ENCODE results near the gene IGSF10.
"Not testable (repeated sequence)": the region's sequence is repeated elsewhere in the genome, so short reads cannot be mapped to it uniquely, and the experiment has no call there.

Gene IGSF10

DNA sequence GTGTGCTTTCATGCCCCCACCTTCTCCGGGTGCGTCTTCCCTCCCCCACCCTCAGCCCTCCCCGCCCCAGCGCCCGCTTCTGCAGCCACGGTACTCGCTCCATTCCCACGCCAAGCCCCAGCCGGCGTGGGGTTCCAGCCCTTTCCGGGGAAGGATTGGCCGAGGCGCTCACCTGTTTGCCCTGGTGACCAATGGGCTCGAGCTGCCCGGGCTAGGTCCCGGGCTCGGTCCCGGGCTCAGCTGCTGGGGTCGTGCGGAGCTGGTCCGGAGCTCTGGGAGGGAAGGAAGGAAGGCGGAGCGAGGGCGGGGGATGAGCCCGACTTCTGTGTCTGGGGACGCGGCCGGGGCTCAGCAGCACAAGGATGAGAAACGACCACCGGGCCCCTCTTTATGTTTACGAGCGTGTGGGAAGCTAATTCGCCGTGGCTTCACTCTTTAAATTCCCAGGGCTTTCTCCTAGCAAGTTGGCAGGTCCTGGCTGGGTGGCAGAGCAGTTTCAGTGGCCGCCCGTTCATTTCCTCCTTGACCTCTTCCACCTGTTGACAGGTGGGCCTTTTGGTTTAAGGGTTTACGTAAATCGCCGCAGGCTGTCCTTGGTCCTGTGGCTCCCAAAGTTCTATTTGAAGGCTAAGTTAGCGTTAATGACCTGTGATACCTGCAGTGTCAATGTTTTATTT, at the start of gene IGSF10:
TSS of gene IGSF10 (minus strand) at position 288 of the 677 bp plus-strand sequence. CDS start 2,352 bp downstream, outside the sequence.
- DNase-seq (ENCODE audit: low read depth in 2 of 3, low spot score in 1 of 3), result no peak

DNA sequence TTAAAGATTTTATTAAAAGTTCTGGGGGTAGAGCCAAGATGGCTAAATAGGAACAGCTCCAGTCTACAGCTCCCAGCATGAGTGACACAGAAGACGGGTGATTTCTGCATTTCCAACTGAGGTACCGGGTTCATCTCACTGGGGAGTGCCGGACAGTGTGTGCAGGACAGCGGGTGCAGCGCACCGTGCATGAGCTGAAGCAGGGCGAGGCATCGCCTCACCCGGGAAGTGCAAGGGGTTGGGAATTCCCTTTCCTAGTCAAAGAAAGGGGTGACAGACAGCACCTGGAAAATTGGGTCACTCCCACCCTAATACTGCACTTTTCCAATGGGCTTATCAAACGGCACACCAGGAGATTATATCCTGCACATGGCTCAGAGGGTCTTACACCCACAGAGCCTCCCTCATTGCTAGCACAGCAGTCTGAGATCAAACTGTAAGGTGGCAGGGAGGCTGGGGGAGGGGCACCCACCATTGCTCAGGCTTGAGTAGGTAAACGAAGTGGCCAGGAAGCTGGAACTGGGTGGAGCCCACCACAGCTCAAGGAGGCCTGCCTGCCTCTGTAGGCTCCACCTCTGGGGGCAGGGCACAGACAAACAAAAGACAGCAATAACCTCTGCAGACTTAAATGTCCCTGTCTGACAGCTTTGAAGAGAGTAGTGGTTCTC, 48.7 kb upstream of the IGSF10 start:
- DNase-seq (ENCODE audit: low read depth in 2 of 3, low spot score in 1 of 3), result not testable (repeated sequence)

DNA sequence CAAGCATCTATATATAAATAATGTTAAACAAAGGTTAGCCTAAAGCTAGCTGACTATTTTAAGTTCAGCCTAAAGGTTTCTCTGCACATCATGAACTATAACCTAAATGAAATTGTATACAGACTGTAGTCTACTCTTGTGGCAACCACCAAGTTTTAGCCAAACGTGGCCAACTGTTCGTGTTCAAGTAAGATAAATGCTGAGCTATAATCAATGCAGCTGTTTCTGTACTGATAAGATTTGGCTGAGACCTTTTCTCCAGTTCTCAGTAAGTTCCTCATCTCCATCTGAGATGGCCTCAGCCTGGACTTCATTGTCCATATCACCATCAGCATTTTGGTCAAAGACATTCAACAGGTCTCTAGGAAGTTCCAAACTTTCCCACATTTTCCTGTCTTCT, 43.7 kb upstream of the IGSF10 start:
- DNase-seq (ENCODE audit: low read depth in 2 of 3, low spot score in 1 of 3), result no peak

DNA sequence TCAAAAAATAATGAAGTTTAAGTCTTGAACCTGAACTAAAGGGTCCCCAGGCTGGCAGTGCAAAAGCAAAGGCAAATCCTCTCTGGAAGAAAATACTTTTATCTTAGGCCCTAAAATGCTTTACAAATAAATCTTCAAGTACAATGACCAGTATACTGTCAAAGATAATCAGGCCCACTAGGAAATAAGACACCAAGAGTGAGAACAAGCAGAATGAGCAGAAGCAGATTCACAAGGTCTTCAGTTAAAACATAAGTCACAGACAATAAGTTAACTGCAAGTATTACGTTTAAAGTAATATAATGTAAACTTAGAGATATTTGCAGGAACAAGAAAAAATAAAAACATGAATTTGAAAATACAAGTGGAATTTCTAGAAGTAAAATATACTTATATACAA, 42.2 kb upstream of the IGSF10 start:
- no peak for DNase-seq (ENCODE audit: low read depth in 2 of 3, low spot score in 1 of 3)

GRCh38 chr3:151501923-151502632, 41.2 kb upstream of the IGSF10 start:
- no peak for DNase-seq (ENCODE audit: low read depth in 2 of 3, low spot score in 1 of 3)

GRCh38 chr3:151501171-151501922, 40.5 kb upstream of the IGSF10 start:
- DNase-seq (ENCODE audit: low read depth in 2 of 3, low spot score in 1 of 3), result no peak

- no peak for DNase-seq (ENCODE audit: low read depth in 2 of 3, low spot score in 1 of 3)
Measured at GRCh38 chr3:151499168-151499567, 38.3 kb upstream of the IGSF10 start.

DNA sequence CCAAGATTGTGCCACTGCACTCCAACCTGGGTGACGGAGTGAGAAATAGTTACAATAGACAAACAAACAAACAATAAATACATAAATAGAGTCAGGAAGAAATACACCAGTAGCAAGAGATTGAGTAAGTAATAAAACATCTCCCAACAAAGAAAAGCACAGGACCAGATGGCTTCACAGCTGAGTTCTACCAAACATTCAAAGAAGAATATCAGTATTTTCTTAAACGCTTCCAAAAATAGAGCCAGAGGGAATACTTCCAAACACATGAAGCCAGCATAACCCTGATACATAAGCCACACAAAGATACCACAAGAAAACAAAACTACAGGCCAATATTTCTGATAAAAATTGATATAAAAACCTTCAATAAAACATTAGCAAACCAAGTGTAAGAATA, 30.7 kb upstream of the IGSF10 start:
- no peak for DNase-seq (ENCODE audit: low read depth in 2 of 3, low spot score in 1 of 3)

- DNase-seq (ENCODE audit: low read depth in 2 of 3, low spot score in 1 of 3), result not testable (repeated sequence)
Measured at GRCh38 chr3:151487833-151488232, 27.0 kb upstream of the IGSF10 start.

GRCh38 chr3:151483961-151484520, 23.2 kb upstream of the IGSF10 start:
- DNase-seq (ENCODE audit: low read depth in 2 of 3, low spot score in 1 of 3), result no peak

DNA sequence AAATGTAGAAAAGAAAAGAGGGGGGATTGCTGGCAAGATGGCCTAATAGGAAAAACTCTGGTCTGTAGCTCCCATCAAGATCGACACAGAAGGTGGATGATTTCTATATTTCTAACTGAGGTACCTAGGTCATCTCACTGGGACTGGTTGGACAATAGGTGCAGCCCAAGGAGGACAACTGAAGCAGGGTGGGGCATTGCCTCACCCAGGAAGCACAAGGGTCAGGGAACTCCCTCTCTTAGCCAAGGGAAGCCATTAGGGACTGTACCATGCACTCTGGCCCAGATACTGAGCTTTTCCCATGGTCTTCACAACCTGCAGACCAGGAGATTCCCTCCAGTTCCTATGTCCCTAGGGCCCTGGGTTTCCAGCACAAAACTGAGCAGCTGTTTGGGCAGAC, 22.6 kb upstream of the IGSF10 start:
- DNase-seq (ENCODE audit: low read depth in 2 of 3, low spot score in 1 of 3), result no peak

DNA sequence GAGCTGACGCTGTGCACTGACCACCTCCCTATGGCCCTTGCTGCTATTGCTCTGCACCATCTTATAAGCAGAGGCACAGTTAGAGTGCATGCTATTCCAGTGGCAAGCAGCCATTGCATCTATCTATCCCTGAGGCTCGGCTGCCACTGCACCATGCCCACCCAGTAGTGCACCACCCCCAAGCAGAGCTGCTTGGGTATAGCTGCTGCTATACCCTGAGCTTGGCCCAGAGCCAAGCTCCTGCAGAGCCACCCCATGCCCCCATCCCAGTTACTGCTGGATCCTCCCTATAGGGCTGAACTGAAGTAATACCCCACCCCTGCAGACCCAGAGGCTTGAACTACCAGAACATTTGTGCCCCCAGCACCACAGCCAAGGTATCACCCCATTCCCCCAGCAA, 19.6 kb upstream of the IGSF10 start:
- DNase-seq (ENCODE audit: low read depth in 2 of 3, low spot score in 1 of 3), result no peak

DNA sequence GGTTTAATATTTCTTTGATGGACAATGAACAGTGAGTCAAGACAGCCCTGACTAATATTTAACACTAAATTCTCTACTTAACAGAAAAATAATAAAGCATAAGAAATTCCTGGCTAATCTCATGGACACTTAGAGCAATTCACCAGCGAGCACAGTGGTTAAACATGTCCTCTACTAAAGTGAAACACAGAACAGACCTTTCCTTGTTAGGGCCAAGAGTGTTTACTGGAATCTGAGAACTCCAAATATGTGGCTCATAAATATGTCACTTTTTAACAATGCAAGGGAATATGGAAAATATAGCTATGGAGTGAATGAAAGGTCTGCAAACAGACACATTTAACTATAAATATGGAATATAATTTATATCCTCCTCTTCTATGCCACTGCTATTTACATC, 18.6 kb upstream of the IGSF10 start:
- DNase-seq (ENCODE audit: low read depth in 2 of 3, low spot score in 1 of 3), result no peak

DNA sequence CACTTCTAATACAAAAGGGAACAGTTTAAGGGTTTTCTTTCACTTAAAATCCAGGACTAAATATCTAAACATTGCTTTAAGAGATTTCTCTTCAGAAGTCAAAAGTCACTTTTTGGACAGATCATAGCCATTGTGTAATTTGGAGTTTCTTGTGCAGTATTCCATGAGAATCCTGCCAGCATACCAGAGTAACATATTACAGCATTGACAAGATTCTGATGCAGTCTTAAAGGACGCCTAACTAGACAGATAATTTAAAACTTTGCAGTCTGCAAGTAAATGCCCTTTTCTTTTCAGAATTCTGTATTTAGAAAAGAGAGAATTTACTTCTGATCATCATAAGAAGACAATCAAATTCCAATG, 17.5 kb upstream of the IGSF10 start:
- no peak for DNase-seq (ENCODE audit: low read depth in 2 of 3, low spot score in 1 of 3)

DNA sequence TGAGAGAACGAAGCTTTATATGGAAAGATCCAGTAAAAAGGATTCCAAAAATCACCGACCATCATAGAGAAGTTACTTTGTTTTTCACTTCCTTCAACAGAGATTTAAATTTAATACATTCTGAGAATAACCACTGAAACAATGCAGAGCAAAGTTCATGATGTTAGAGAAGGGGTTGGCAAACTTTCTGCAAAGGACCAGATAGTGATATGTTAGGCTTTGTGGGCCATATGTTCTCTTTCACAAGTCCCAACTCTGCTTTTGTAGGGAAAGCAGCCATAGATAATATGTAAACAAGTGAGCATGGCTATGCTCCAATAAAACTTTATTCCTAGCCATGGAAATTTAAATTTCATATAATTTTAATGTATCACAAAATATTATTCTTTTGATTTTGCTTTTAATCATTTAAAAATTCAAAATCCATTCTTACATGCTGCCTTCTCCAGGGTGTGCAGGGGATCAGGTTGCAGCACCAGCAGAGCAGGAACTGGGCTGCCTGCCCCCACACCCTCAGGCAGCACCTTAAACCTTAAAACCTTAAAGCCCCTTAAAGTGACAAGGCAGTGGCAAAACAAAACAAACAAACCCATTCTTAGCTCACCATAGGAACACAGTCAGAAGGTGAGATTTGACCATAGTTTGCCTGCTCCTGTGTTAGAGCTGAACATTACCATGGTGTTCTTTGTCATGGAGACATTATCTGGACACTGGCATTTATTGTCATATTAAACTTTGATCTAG, 16.9 kb upstream of the IGSF10 start:
- no peak for DNase-seq (ENCODE audit: low read depth in 2 of 3, low spot score in 1 of 3)

- no peak for DNase-seq (ENCODE audit: low read depth in 2 of 3, low spot score in 1 of 3)
Measured at GRCh38 chr3:151476344-151477018, 15.6 kb upstream of the IGSF10 start.

GRCh38 chr3:151468284-151468917, 7.5 kb upstream of the IGSF10 start:
- peak in 2 of 3 donors; percentile 13 to 57 for DNase-seq (ENCODE audit: low read depth in 2 of 3, low spot score in 1 of 3)

DNA sequence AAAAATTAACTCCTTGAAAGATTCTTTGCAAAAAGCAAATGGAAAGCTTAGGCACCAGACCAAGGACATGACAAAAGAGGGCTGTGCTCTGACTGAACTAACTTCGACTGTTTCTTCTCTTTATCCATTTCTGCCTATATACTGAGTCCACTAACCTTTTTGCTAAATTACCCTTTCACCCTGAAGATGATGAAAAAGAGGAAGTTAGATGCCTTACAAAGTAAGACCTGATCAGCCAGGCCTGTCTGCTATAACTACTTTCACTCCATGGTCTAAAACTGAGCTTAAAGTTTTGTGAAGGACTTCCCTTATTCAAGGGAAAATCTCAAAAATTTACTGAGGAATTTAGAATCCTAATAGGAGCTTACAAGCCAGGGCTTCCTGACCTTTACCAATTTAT, 6.2 kb upstream of the IGSF10 start:
- DNase-seq (ENCODE audit: low read depth in 2 of 3, low spot score in 1 of 3), result no peak

GRCh38 chr3:151462991-151463390, 2.1 kb upstream of the IGSF10 start:
- DNase-seq (ENCODE audit: low read depth in 2 of 3, low spot score in 1 of 3), result no peak

Measured in stimulated activated CD4-positive, alpha-beta T cell treated with anti-CD3 and anti-CD28 coated beads, Interleukin-12 subunit alpha, Interleukin-12 subunit beta, amount 100 ng/mL, for 48 hours (primary cell).